HL-60 (cell line): Measurements from ENCODE around the gene BRD3.

Source experiments
- CTCF ChIP-seq: IDR thresholded peaks from one replicate; pipeline ENCODE4 v1.5.1; 2011; ENCODE audit warnings: low read length, control low read depth, inconsistent platforms; ENCODE audit not compliant: insufficient read depth
- POLR2AphosphoS5 ChIP-seq: IDR thresholded peaks from 2 replicates; pipeline ENCODE4 v1.6.1; 2012; ENCODE audit warnings: low read depth
- SPI1 ChIP-seq: IDR thresholded peaks from 2 replicates; pipeline ENCODE4 v1.6.1; 2012; ENCODE audit warnings: low read depth, mild to moderate bottlenecking, borderline replicate concordance
- TF ChIP-seq, protein P1 (sequence below): IDR thresholded peaks from 2 replicates; pipeline ENCODE4 v1.6.1; 2012; ENCODE audit warnings: low read depth; ENCODE audit not compliant: insufficient replicate concordance

- no peak for TF ChIP-seq CTCF
- no peak for TF ChIP-seq POLR2AphosphoS5
- TF ChIP-seq, protein P1, sequence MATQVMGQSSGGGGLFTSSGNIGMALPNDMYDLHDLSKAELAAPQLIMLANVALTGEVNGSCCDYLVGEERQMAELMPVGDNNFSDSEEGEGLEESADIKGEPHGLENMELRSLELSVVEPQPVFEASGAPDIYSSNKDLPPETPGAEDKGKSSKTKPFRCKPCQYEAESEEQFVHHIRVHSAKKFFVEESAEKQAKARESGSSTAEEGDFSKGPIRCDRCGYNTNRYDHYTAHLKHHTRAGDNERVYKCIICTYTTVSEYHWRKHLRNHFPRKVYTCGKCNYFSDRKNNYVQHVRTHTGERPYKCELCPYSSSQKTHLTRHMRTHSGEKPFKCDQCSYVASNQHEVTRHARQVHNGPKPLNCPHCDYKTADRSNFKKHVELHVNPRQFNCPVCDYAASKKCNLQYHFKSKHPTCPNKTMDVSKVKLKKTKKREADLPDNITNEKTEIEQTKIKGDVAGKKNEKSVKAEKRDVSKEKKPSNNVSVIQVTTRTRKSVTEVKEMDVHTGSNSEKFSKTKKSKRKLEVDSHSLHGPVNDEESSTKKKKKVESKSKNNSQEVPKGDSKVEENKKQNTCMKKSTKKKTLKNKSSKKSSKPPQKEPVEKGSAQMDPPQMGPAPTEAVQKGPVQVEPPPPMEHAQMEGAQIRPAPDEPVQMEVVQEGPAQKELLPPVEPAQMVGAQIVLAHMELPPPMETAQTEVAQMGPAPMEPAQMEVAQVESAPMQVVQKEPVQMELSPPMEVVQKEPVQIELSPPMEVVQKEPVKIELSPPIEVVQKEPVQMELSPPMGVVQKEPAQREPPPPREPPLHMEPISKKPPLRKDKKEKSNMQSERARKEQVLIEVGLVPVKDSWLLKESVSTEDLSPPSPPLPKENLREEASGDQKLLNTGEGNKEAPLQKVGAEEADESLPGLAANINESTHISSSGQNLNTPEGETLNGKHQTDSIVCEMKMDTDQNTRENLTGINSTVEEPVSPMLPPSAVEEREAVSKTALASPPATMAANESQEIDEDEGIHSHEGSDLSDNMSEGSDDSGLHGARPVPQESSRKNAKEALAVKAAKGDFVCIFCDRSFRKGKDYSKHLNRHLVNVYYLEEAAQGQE, result no peak
- TF ChIP-seq SPI1, result no peak
These were observed 17.8 kb downstream of the BRD3 start for GRCh38 chr9:134049772-134050588.
